Activated CD8-positive, alpha-beta memory T cell treated with anti-CD3 and anti-CD28 coated beads for 4 hours (primary cell): ENCODE results near the gene LRRK1.

Source experiments
- DNase-seq, 2 donors: peaks; one replicate each; pipeline ENCODE4 v3.0.0-alpha.2; 2020; ENCODE audit warnings: low read depth in 2 of 2

Gene LRRK1

GRCh38 chr15:100918690-100919480 is at the start of gene LRRK1:
TSS of gene LRRK1 (plus strand) at chr15:100919357. CDS start at chr15:100924633, 5,276 bp downstream.
- no peak for DNase-seq

GRCh38 chr15:100873029-100873677 is 46.0 kb upstream of the LRRK1 start:
- peak in 1 of 2 donors; percentile 17 for DNase-seq

- DNase-seq, result no peak
These were observed 43.7 kb upstream of the LRRK1 start for GRCh38 chr15:100875495-100875894.

- DNase-seq, result no peak
These were observed 43.2 kb upstream of the LRRK1 start for GRCh38 chr15:100875976-100876375.

GRCh38 chr15:100877551-100877950 is 41.6 kb upstream of the LRRK1 start:
- DNase-seq, result no peak

- DNase-seq, result no peak
These were observed 41.0 kb upstream of the LRRK1 start for GRCh38 chr15:100878130-100878529.

GRCh38 chr15:100878648-100879047 is 40.5 kb upstream of the LRRK1 start:
- no peak for DNase-seq

GRCh38 chr15:100879061-100879463 is 40.1 kb upstream of the LRRK1 start:
- DNase-seq, result no peak

- no peak for DNase-seq
These were observed 39.6 kb upstream of the LRRK1 start, which contains the start of gene ALDH1A3 for GRCh38 chr15:100879464-100880138. TSS of gene ALDH1A3 (plus strand) at chr15:100879831. CDS start at chr15:100879908, 77 bp downstream.

GRCh38 chr15:100880139-100880896 is 38.8 kb upstream of the LRRK1 start:
- no peak for DNase-seq

- no peak for DNase-seq
These were observed 38.3 kb upstream of the LRRK1 start for GRCh38 chr15:100880897-100881242.

GRCh38 chr15:100881573-100882336 is 37.4 kb upstream of the LRRK1 start:
- DNase-seq, result no peak

- DNase-seq, result no peak
These were observed 34.0 kb upstream of the LRRK1 start for GRCh38 chr15:100885116-100885515.

GRCh38 chr15:100885811-100886210 is 33.3 kb upstream of the LRRK1 start:
- no peak for DNase-seq

- DNase-seq, result no peak
These were observed 31.8 kb upstream of the LRRK1 start for GRCh38 chr15:100887211-100887913.

- DNase-seq, result no peak
These were observed 29.6 kb upstream of the LRRK1 start for GRCh38 chr15:100889385-100890050.

- no peak for DNase-seq
These were observed 29.0 kb upstream of the LRRK1 start for GRCh38 chr15:100890051-100890720.

GRCh38 chr15:100890850-100891249 is 28.3 kb upstream of the LRRK1 start:
- no peak for DNase-seq

GRCh38 chr15:100891307-100892012 is 27.7 kb upstream of the LRRK1 start:
- DNase-seq, result no peak
